HG03520 (cell line): Measurements from ENCODE around the gene PSMD13.

ENCODE experiments used
- ATAC-seq: cut with Tn5 transposase; IDR thresholded peaks from one replicate; pipeline ENCODE4 v1.9.1; 2021; ENCODE audit warnings: mild to moderate bottlenecking, moderate library complexity; ENCODE audit not compliant: unreplicated experiment

The PSMD13 gene

DNA sequence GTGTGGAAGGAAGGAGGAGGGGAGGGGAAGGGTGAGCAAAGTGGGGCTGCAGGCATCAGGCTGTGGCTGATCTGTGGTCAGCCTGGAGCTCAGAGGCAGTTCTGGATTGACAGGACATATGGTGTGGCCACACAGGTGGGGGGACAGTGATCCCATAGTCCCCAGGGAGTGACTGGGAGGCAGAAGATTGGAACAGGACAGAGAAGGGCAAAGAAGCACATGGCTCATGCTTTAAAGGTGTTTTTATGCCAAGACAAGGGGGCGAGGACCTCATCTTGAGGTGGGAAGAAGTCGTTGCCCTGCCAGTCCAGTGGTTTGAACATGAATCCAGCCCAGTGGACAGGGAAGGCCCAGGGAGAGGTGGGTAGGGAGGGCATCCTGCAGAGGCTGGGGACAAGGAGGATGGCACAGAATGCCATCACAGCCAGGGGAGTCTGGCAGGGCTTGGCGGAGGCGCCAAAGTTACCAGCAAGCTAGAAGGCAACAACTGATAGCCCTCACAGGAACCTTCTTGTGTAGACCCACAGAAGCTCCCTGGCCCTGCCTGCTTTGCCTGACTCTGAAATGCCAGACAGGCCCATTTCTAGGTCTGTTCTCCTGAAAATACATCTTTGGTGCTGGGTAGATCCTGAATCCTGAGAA, 32.7 kb upstream of the PSMD13 start:
- ATAC-seq: no peak

- no peak for ATAC-seq
Measured at GRCh38 chr11:204587-205109, 32.1 kb upstream of the PSMD13 start.

- no peak for ATAC-seq
Measured at GRCh38 chr11:205221-206001, 31.4 kb upstream of the PSMD13 start.

GRCh38 chr11:206002-206384, 30.8 kb upstream of the PSMD13 start:
- ATAC-seq: no peak

GRCh38 chr11:206526-207207, 30.1 kb upstream of the PSMD13 start:
- ATAC-seq: no peak

- ATAC-seq: peak; percentile 76
Measured at GRCh38 chr11:207208-207862, 29.4 kb upstream of the PSMD13 start, which contains the start of the genes BET1L and RIC8A. Gene BET1L (minus strand): TSS chr11:207399. CDS start chr11:207321, 78 bp downstream. Gene RIC8A (plus strand): TSS chr11:207708. CDS start chr11:208855, 1,147 bp downstream.

- ATAC-seq: peak; percentile 15
Measured at GRCh38 chr11:207863-208180, 29.0 kb upstream of the PSMD13 start.

- no peak for ATAC-seq
Measured at GRCh38 chr11:208181-208916, 28.4 kb upstream of the PSMD13 start.

DNA sequence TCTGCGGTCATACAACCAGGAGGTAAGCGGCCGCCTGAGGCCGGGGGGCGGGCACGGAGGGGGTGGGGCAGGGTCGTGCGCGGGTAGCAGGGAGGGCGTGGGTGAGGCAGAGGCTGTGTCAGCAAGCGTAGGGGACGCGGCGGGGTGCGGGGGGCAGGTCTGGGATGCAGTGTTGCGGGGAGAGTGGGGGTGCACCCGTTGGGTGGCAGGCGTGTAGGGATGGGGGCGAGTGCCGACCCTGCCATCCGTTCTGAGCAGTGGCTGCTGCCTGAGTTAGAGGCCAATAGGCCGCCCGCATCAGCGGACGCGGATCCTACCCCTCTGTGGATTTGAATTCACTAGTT, 27.9 kb upstream of the PSMD13 start:
- no peak for ATAC-seq

DNA sequence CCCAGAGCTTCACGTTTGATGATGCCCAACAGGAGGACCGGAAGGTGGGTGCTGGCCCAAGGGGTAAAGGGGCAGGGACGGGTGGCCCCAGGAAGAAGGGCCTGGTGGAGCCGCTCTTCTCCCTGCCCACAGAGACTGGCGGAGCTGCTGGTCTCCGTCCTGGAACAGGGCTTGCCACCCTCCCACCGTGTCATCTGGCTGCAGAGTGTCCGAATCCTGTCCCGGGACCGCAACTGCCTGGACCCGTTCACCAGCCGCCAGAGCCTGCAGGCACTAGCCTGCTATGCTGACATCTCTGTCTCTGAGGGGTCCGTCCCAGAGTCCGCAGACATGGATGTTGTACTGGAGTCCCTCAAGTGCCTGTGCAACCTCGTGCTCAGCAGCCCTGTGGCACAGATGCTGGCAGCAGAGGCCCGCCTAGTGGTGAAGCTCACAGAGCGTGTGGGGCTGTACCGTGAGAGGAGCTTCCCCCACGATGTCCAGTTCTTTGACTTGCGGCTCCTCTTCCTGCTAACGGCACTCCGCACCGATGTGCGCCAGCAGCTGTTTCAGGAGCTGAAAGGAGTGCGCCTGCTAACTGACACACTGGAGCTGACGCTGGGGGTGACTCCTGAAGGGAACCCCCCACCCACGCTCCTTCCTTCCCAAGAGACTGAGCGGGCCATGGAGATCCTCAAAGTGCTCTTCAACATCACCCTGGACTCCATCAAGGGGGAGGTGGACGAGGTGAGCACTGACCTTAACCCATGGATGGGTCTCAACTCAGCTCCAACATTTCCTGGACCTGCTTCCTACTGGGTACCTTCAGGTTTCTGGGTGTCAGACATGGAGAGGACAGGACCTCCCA, 27.3 kb upstream of the PSMD13 start:
- no peak for ATAC-seq

DNA sequence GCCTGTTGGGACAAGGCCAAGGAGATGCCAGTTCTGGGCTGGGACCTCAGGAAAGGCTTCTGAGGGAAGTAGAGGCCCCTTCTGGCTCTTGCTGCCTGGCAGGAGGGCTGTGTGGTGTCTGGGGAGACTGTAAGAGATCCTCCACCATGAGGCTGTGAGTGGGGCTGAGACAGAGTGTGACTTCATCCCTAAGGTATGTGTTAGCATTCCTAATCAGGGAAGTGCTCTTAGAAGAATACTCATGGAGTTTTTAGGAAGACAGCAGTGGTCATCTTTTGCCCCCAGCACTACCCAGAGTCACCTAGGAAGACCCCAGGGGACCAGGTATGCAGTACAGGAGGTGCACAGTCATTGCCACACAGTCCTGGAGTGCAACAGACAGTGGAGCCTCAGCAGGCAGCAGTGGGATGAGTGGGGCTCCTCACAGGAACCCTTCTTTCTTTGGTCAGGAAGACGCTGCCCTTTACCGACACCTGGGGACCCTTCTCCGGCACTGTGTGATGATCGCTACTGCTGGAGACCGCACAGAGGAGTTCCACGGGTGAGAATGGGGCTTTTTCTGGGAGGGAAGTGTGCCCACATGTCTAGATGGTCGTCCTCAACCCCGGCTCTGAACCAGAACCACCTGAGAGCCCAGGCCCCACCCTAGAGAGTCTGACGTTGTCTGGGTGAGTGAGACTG, 26.5 kb upstream of the PSMD13 start:
- ATAC-seq: no peak

GRCh38 chr11:210803-211180, 26.0 kb upstream of the PSMD13 start:
- no peak for ATAC-seq

DNA sequence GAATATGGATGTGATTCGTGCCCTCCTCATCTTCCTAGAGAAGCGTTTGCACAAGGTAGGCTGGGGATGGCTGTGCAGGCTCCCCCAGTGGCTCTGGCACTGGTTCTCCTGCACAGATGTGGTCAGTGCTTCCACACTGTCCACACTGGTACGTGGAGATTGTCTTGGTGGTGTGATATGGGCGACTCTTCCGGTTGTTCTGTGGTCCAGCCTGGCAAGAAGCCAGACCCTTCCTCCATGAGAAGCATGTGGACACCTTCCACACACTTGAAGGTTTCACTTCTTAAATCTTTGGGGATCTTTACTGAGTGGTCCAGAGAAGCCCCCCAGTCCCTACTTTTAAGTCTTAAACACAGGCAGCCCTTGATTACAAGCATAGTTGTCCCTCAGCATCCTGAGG, 25.5 kb upstream of the PSMD13 start:
- no peak for ATAC-seq

GRCh38 chr11:211741-212140, 25.0 kb upstream of the PSMD13 start:
- no peak for ATAC-seq

GRCh38 chr11:212150-213100, 24.4 kb upstream of the PSMD13 start:
- no peak for ATAC-seq

- ATAC-seq: no peak
Measured at GRCh38 chr11:213111-213510, 23.7 kb upstream of the PSMD13 start.

DNA sequence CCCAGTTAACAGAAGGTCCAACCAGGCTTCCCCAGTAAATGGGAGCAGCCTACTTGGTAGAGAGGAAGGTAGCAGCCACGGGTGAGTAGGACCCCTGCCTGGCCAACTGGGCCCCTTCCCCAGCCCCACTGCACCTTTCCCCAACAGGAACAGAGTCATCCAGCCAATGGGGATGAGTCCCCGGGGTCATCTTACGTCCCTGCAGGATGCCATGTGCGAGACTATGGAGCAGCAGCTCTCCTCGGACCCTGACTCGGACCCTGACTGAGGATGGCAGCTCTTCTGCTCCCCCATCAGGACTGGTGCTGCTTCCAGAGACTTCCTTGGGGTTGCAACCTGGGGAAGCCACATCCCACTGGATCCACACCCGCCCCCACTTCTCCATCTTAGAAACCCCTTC, 22.7 kb upstream of the PSMD13 start:
- no peak for ATAC-seq

DNA sequence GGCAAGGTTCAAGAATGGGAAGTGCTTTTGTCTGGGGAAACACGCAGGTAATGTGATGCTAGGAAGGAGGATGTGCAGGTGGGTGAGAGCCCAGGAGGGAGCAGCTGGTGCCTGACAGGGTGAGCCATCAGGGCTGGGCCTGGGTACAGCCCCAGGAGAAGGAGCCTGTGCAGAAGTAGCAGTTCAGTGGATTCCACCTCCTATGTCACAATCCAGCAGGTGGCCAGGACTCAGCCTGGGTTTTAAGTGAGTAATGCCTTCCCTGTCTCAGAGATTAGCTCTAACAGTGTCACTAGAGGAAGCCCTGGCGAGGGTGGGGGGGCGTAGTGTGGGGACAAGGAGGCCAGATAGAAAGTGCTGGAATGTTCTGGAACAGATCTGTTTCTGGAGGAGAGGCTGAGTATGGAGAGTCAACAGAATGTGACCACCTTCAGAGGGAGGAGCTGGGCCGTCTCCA, 21.2 kb upstream of the PSMD13 start:
- ATAC-seq: no peak
